GM21786 (cell line): ENCODE results near the gene DKK2.
A peak's percentile ranks its signal among the peaks of the same experiment; 100 is the strongest.

Source experiments
- ATAC-seq: cut with Tn5 transposase; IDR thresholded peaks from one replicate; pipeline ENCODE4 v1.9.1; 2021; ENCODE audit not compliant: unreplicated experiment

DKK2 gene

DNA sequence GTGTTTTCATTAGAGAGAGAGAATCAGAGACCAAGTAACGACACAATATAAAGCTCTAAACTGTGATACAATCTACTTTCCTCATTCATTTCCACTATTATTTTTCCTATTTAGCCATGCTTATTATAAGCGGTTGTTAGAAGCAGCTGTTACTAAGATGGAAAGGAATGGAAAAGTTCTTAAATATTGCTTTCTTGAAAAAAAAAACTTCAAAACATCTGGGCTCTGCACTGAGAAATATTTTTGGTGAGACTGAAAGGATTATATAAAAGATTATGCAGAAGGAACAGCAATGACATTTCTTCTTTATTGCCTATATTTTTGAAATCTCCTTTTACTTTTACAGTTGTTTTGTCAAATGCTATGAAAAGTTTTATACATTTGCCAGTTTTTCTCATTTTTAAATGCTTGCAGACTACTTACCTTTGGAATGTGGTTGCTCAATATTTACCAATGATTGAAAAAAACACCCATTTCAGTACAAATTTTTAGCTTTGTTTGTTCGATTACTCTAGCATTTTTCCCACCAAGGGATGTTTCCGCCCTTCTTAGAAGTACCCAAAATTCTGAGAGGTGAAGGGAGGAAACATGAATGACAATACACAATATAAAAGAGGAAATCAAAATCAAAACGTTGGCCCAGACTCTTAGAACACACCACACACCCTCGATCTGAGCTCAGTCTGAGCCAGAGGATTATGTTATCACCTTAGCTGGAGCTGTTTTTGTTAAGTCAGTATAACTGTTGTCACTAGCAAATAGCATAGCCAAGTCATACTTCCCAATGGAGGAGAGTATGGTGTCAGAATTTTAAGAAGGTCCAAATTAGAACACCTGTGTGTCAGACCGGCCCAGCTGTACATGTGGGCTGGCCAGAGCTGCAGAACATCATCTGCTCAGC lies 18.4 kb downstream of the DKK2 start:
- ATAC-seq, result no peak

GRCh38 chr4:107011312-107011711 lies 24.8 kb downstream of the DKK2 start:
- no peak for ATAC-seq

DNA sequence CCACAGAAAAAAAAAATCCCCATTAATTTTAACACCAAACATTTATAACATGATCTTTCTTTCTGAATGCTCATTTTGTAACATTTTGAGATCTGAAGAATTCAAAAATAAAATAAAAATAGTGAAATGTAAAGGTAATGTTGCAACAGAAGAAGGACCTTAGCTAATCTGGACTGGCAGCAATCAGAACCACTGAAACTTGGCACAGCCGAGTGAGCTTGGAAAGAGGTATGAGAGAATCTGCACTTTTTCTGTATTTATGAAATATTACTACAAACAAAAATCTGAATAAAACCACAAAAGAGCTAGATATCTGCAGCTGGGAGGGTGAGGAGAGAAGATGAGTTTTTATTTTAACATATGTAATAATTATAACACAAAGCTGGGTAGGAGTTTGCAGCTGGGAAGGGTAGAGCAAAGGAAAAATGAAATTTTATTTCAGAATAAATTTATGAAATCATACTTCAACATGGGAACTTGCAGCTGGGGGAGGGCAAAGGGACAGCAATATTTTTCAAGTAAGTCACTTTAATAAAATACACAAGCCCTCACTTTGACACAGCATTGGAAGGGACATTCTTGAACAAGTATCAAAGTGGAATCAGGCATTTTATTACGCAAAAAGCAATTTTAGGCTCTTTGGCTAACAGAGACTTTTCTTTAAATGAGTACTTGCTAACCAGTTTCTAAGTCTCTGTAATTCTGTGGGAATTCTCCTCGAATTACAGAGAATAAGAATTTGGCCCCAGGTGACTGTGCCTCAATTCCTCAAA lies 26.7 kb downstream of the DKK2 start:
- no peak for ATAC-seq

GRCh38 chr4:107008115-107008514 lies 28.0 kb downstream of the DKK2 start:
- no peak for ATAC-seq

- ATAC-seq, result peak; percentile 64
Observed at GRCh38 chr4:107006218-107006617, 29.9 kb downstream of the DKK2 start.

DNA sequence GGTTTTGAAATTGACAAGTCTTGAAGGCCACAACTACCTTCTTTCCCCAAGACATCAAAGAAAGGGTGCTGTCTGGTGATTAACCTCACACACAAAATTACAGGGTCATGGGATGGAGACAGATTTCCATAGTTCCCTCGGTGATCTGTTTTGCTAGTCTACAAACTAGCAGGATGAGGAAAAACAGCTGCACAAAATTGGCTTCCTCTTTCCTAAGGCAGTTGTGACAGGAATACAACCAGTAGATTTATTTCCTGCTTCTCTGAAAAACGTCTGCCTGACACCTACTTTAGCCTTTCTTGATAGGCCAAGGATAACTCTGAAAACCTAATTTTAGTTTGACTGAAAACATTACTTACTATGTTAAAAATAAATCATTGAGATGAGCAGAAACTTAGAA lies 39.6 kb downstream of the DKK2 start:
- no peak for ATAC-seq

DNA sequence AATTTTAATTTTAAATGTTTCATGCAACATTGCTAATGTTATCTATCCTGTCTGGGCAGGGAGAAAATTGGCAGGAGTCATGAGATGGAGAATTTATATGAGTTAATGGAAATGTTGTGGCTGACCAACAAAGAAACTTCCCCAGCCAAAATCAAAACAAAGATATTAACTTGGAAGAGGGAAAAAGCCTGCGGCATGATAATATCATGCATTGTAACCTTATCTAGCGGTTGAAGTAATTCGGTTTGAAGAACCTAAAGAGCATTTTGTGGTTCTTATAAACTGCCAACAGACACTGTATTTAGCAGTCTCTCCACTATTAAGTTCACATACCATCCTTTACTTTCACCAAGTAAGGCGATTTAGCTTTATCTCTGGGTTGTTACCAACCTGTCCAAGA lies 42.3 kb downstream of the DKK2 start:
- ATAC-seq, result no peak

GRCh38 chr4:106987311-106987710 lies 48.8 kb downstream of the DKK2 start:
- no peak for ATAC-seq

GRCh38 chr4:106986486-106986885 lies 49.6 kb downstream of the DKK2 start:
- ATAC-seq, result no peak

DNA sequence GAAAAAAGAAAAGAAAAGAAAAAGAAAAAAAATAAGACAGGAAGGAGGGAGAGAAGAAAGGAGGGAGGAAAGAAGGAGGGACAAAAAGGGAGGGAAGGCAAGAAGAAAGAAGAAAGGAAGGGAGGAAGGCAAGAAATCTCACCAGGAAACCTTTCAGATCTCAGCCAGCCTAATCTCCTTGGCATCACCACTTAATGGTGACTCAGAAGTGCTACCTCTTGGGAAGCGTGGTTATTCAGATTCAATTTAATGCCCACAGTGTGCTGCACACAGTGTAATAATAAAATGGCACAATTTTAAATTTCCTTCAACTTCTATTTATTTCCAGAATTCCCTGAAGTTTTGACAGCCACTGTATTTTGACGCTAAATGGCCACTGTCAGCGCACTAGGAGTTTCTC lies 50.3 kb downstream of the DKK2 start:
- ATAC-seq, result no peak

- ATAC-seq, result no peak
Observed at GRCh38 chr4:106982711-106983211, 53.4 kb downstream of the DKK2 start.

GRCh38 chr4:106981431-106981830 lies 54.7 kb downstream of the DKK2 start:
- no peak for ATAC-seq

DNA sequence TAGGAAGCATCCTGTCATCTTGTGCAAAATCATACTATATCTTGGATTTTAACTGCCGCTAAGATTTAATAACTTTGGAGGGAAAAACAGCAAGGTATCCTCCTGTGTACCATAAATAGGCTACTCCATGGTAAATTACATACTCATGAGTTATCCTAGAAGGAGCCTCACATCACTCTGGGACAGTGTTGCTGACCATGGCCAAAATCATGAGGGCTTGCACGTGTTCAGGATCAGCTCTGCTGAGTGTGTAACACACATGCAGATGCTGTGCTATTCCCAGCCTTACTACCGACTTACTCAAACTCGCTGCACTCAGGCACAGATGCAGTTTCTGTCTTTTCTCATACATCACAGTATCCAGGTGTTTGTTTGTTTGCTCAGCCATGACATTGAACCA lies 56.6 kb downstream of the DKK2 start:
- ATAC-seq, result no peak

GRCh38 chr4:106978046-106978774 lies 57.9 kb downstream of the DKK2 start:
- ATAC-seq, result no peak

DNA sequence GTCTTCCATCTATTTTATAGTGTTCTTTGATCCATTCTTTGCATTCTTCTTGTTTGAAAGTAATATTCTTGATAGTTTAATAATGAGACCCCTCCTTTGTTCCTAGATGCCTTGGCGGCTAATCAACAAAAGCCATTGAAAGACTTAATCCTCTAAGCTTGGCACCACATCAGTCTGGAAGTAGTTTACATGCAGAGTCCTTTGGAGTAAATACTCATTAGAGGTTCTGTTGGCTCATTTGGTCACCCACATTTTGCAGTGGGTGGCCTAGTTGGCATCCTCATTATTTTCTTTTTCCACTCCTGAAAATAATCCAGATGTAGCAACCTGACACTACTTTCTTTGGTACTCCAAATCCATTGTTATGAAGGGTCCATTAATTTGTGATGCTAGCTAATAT lies 64.5 kb downstream of the DKK2 start:
- ATAC-seq, result no peak

- ATAC-seq, result no peak
Observed at GRCh38 chr4:106967892-106968291, 68.2 kb downstream of the DKK2 start.

- no peak for ATAC-seq
Observed at GRCh38 chr4:106953036-106953705, 82.9 kb downstream of the DKK2 start.

DNA sequence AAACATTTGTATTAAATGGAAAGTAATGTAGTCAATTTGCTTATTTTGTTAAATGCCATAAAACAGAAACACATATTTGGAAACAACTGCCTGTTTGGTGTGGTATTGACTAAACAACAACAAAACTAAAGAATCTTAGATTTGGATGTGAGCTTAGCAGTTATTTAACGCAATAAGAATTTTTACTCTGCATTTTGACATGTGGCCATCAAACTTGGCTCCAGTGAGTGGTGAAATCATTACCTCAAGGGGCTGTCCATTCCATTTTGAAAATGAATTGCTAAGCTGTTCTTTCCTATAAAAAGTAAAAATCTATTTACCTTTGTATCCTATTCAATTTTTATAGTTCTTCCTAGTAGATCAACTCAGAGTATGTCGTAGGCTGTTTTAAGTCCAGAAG lies 84.2 kb downstream of the DKK2 start:
- no peak for ATAC-seq

GRCh38 chr4:106941841-106942240 lies 94.3 kb downstream of the DKK2 start:
- ATAC-seq, result no peak

DNA sequence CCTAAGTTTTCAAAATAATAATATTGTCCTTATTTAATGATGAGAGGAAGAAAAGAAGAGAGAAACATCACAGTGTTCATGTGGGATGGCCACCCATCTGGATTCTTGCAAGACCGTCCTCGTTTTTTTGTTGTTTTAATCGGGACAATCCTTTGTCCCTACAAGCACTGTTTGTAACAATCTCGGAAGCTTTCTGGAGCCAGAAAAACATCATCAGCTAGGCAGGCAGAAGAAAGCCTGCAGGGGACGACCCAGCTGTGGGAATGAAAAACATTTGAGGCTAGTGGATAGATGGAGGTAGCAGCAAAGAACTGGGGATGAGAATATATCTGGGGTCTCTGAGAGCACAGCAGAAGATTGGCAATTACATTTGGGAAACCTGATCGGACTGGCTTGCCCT lies 105.6 kb downstream of the DKK2 start:
- ATAC-seq, result no peak

- ATAC-seq, result no peak
Observed at GRCh38 chr4:106929248-106929647, 106.9 kb downstream of the DKK2 start.
